ENCODE results near the gene CBR3. TPM values are rescaled to one million over a fixed set of nuclear protein-coding genes. Genes with fewer than 3 reads are reported as not detected.

CBR3 gene
- total RNA-seq, 1 donor from 2014 or later: 2.8 TPM

GRCh38 chr21:36100971-36101641, 33.8 kb upstream of the CBR3 start:
- H3K27ac Mint-ChIP-seq (ENCODE audit: unreplicated experiment): no peak overlapping the region
- Histone ChIP-seq H3K36me3 (ENCODE audit: insufficient read depth, low read length) (no peaks in the 10 kb centered on the region), H3K4me2 (ENCODE audit: low read length) (no peak overlapping the region), H3K9ac (ENCODE audit: low read length) (no peak overlapping the region), H3K4me3 (ENCODE audit: insufficient read depth, low read depth, low read length) (no peak overlapping the region), H3K27me3 (ENCODE audit: insufficient read depth, low read length) (no peaks in the 10 kb centered on the region), H2AFZ (ENCODE audit: low read depth, low read length) (no peak overlapping the region), H3K79me2 (ENCODE audit: insufficient read depth, low read length) (no peaks in the 10 kb centered on the region), H3K27ac (ENCODE audit: low read depth, low read length) (no peak overlapping the region), H3K9me3 (ENCODE audit: insufficient read depth, low read depth, low read length) (no peaks in the 10 kb centered on the region), H4K20me1 (ENCODE audit: insufficient read depth, low read length) (no peaks in the 10 kb centered on the region), H3K4me1 (ENCODE audit: insufficient read depth, low read length) (peaks cover 9% of the 10 kb centered on the region)
- TF ChIP-seq EZH2 (IDR thresholded peaks at IDR 0.05; ENCODE audit: insufficient read depth, low read length) (no peak), CTCF (IDR thresholded peaks at IDR 0.05; ENCODE audit: insufficient read depth, low read depth, low read length) (no peak)
- FAIRE-seq (no peak), DNase-seq (ENCODE audit: low read depth) (no peak)
- no peaks in the 10 kb centered on the region for H3K36me3 Mint-ChIP-seq (ENCODE audit: low read depth, unreplicated experiment)
- peaks cover 1% of the 10 kb centered on the region for H3K9me3 Mint-ChIP-seq (ENCODE audit: unreplicated experiment)
- peaks cover 13% of the 10 kb centered on the region for H3K4me1 Mint-ChIP-seq (ENCODE audit: low read depth, unreplicated experiment)
- peaks cover 33% of the 10 kb centered on the region for H3K27me3 Mint-ChIP-seq (ENCODE audit: low read depth, unreplicated experiment)
- no peak overlapping the region for H3K4me3 Mint-ChIP-seq (ENCODE audit: unreplicated experiment)

GRCh38 chr21:36103434-36103833, 31.4 kb upstream of the CBR3 start:
- Mint-ChIP-seq H3K27ac (ENCODE audit: unreplicated experiment) (no peak overlapping the region), H3K27me3 (ENCODE audit: low read depth, unreplicated experiment) (peaks cover 38% of the 10 kb centered on the region), H3K4me3 (ENCODE audit: unreplicated experiment) (no peak overlapping the region), H3K36me3 (ENCODE audit: low read depth, unreplicated experiment) (no peaks in the 10 kb centered on the region), H3K4me1 (ENCODE audit: low read depth, unreplicated experiment) (no peaks in the 10 kb centered on the region), H3K9me3 (ENCODE audit: unreplicated experiment) (no peaks in the 10 kb centered on the region)
- no peaks in the 10 kb centered on the region for H3K79me2 ChIP-seq (ENCODE audit: insufficient read depth, low read length)
- H3K4me3 ChIP-seq (ENCODE audit: insufficient read depth, low read depth, low read length): no peak overlapping the region
- H3K36me3 ChIP-seq (ENCODE audit: insufficient read depth, low read length): no peaks in the 10 kb centered on the region
- DNase-seq (ENCODE audit: low read depth) (no peak), FAIRE-seq (no peak)
- no peak overlapping the region for H3K27ac ChIP-seq (ENCODE audit: low read depth, low read length)
- TF ChIP-seq EZH2 (IDR thresholded peaks at IDR 0.05; ENCODE audit: insufficient read depth, low read length) (no peak), CTCF (IDR thresholded peaks at IDR 0.05; ENCODE audit: insufficient read depth, low read depth, low read length) (no peak)
- H3K4me2 ChIP-seq (ENCODE audit: low read length): no peak overlapping the region
- H3K9ac ChIP-seq (ENCODE audit: low read length): no peak overlapping the region
- no peaks in the 10 kb centered on the region for H4K20me1 ChIP-seq (ENCODE audit: insufficient read depth, low read length)
- no peak overlapping the region for H2AFZ ChIP-seq (ENCODE audit: low read depth, low read length)
- no peaks in the 10 kb centered on the region for H3K9me3 ChIP-seq (ENCODE audit: insufficient read depth, low read depth, low read length)
- no peaks in the 10 kb centered on the region for H3K27me3 ChIP-seq (ENCODE audit: insufficient read depth, low read length)
- H3K4me1 ChIP-seq (ENCODE audit: insufficient read depth, low read length): no peaks in the 10 kb centered on the region
